ENCODE results near the gene MAP3K7CL.

The MAP3K7CL gene

GRCh38 chr21:29130270-29130969 lies at the start of gene MAP3K7CL:
TSS of gene MAP3K7CL (plus strand) at chr21:29130644. CDS start at chr21:29133345, 2,701 bp downstream.
- Mint-ChIP-seq H3K36me3 (peaks cover 19% of the 10 kb centered on the region), H3K4me1 (peaks cover 14% of the 10 kb centered on the region), H3K27ac (no peak within 1 kb of the TSS), H3K4me3 (no peak within 1 kb of the TSS), H3K27me3 (no peaks in the 10 kb centered on the region), H3K9me3 (peaks cover 7% of the 10 kb centered on the region)
- ATAC-seq: no peak

- ATAC-seq: no peak
- peaks cover 7% of the 10 kb centered on the region for H3K36me3 Mint-ChIP-seq
- H3K27me3 Mint-ChIP-seq: no peaks in the 10 kb centered on the region
- no peaks in the 10 kb centered on the region for H3K9me3 Mint-ChIP-seq
- no peak overlapping the region for H3K4me3 Mint-ChIP-seq
- no peak overlapping the region for H3K27ac Mint-ChIP-seq
- peaks cover 39% of the 10 kb centered on the region for H3K4me1 Mint-ChIP-seq
These were observed 48.2 kb upstream of the MAP3K7CL start for GRCh38 chr21:29082046-29082815.

- Mint-ChIP-seq H3K9me3 (no peaks in the 10 kb centered on the region), H3K27ac (no peak overlapping the region), H3K4me3 (no peak overlapping the region), H3K27me3 (no peaks in the 10 kb centered on the region), H3K36me3 (peaks cover 8% of the 10 kb centered on the region), H3K4me1 (peaks cover 30% of the 10 kb centered on the region)
- ATAC-seq: no peak
These were observed 47.1 kb upstream of the MAP3K7CL start for GRCh38 chr21:29083306-29083705.

GRCh38 chr21:29084372-29084771 lies 46.1 kb upstream of the MAP3K7CL start:
- Mint-ChIP-seq H3K4me3 (no peak overlapping the region), H3K27ac (no peak overlapping the region), H3K36me3 (peaks cover 8% of the 10 kb centered on the region), H3K9me3 (no peaks in the 10 kb centered on the region), H3K27me3 (no peaks in the 10 kb centered on the region), H3K4me1 (peaks cover 20% of the 10 kb centered on the region)
- ATAC-seq: no peak

GRCh38 chr21:29085106-29085752 lies 45.2 kb upstream of the MAP3K7CL start:
- Mint-ChIP-seq H3K27ac (no peak overlapping the region), H3K4me1 (peaks cover 20% of the 10 kb centered on the region), H3K27me3 (no peaks in the 10 kb centered on the region), H3K4me3 (no peak overlapping the region), H3K36me3 (peaks cover 8% of the 10 kb centered on the region), H3K9me3 (no peaks in the 10 kb centered on the region)
- no peak for ATAC-seq

- H3K9me3 Mint-ChIP-seq: no peaks in the 10 kb centered on the region
- no peaks in the 10 kb centered on the region for H3K27me3 Mint-ChIP-seq
- peaks cover 11% of the 10 kb centered on the region for H3K4me1 Mint-ChIP-seq
- no peak for ATAC-seq
- peak overlapping the region; percentile 73 for H3K27ac Mint-ChIP-seq
- no peak overlapping the region for H3K4me3 Mint-ChIP-seq
- H3K36me3 Mint-ChIP-seq: peaks cover 35% of the 10 kb centered on the region
These were observed 39.4 kb upstream of the MAP3K7CL start for GRCh38 chr21:29091033-29091432.

- ATAC-seq: no peak
- no peak overlapping the region for H3K4me3 Mint-ChIP-seq
- peaks cover 11% of the 10 kb centered on the region for H3K4me1 Mint-ChIP-seq
- H3K27ac Mint-ChIP-seq: peak overlapping the region; percentile 39
- H3K36me3 Mint-ChIP-seq: peaks cover 36% of the 10 kb centered on the region
- H3K27me3 Mint-ChIP-seq: no peaks in the 10 kb centered on the region
- H3K9me3 Mint-ChIP-seq: no peaks in the 10 kb centered on the region
These were observed 38.1 kb upstream of the MAP3K7CL start for GRCh38 chr21:29092102-29092959.

GRCh38 chr21:29096218-29097015 lies 34.0 kb upstream of the MAP3K7CL start:
- H3K9me3 Mint-ChIP-seq: peaks cover 3% of the 10 kb centered on the region
- peaks cover 8% of the 10 kb centered on the region for H3K4me1 Mint-ChIP-seq
- H3K36me3 Mint-ChIP-seq: peaks cover 35% of the 10 kb centered on the region
- H3K4me3 Mint-ChIP-seq: no peak overlapping the region
- no peaks in the 10 kb centered on the region for H3K27me3 Mint-ChIP-seq
- no peak for ATAC-seq
- peak overlapping the region; percentile 14 for H3K27ac Mint-ChIP-seq

GRCh38 chr21:29098156-29098555 lies 32.3 kb upstream of the MAP3K7CL start:
- Mint-ChIP-seq H3K4me3 (no peak overlapping the region), H3K36me3 (peaks cover 32% of the 10 kb centered on the region), H3K4me1 (peaks cover 8% of the 10 kb centered on the region), H3K27ac (no peak overlapping the region), H3K9me3 (peaks cover 3% of the 10 kb centered on the region), H3K27me3 (no peaks in the 10 kb centered on the region)
- no peak for ATAC-seq

- Mint-ChIP-seq H3K27ac (no peak overlapping the region), H3K27me3 (no peaks in the 10 kb centered on the region)
These were observed 27.6 kb upstream of the MAP3K7CL start for GRCh38 chr21:29102791-29103257.

GRCh38 chr21:29104239-29104708 lies 26.2 kb upstream of the MAP3K7CL start:
- Mint-ChIP-seq H3K4me1 (peaks cover 12% of the 10 kb centered on the region), H3K9me3 (peaks cover 3% of the 10 kb centered on the region), H3K27me3 (no peaks in the 10 kb centered on the region), H3K4me3 (no peak overlapping the region), H3K27ac (no peak overlapping the region), H3K36me3 (peaks cover 24% of the 10 kb centered on the region)
- no peak for ATAC-seq

More at GRCh38 chr21:29102791-29103257, 27.6 kb upstream of the MAP3K7CL start:
- H3K9me3 Mint-ChIP-seq: peaks cover 3% of the 10 kb centered on the region
- ATAC-seq: no peak
- H3K4me3 Mint-ChIP-seq: no peak overlapping the region
- peaks cover 12% of the 10 kb centered on the region for H3K4me1 Mint-ChIP-seq
- peaks cover 24% of the 10 kb centered on the region for H3K36me3 Mint-ChIP-seq

GRCh38 chr21:29105218-29105617 lies 25.2 kb upstream of the MAP3K7CL start:
- no peak overlapping the region for H3K27ac Mint-ChIP-seq
- no peaks in the 10 kb centered on the region for H3K9me3 Mint-ChIP-seq

GRCh38 chr21:29114765-29115500 lies 15.5 kb upstream of the MAP3K7CL start:
- peaks cover 17% of the 10 kb centered on the region for H3K4me1 Mint-ChIP-seq
- no peaks in the 10 kb centered on the region for H3K27me3 Mint-ChIP-seq
- no peaks in the 10 kb centered on the region for H3K9me3 Mint-ChIP-seq
- ATAC-seq: no peak
- H3K36me3 Mint-ChIP-seq: peaks cover 32% of the 10 kb centered on the region
- H3K4me3 Mint-ChIP-seq: no peak overlapping the region
- no peak overlapping the region for H3K27ac Mint-ChIP-seq

More at GRCh38 chr21:29105218-29105617, 25.2 kb upstream of the MAP3K7CL start:
- Mint-ChIP-seq H3K27me3 (no peaks in the 10 kb centered on the region), H3K4me1 (peaks cover 6% of the 10 kb centered on the region), H3K4me3 (no peak overlapping the region), H3K36me3 (peaks cover 24% of the 10 kb centered on the region)
- ATAC-seq: no peak
